SH-SY5Y (cell line): ENCODE measurements around the gene PRR4.

Experiments
- GATA2 ChIP-seq: IDR thresholded peaks from 2 replicates; pipeline ENCODE4 v1.6.1; 2011; ENCODE audit warnings: mild to moderate bottlenecking, low read depth, low read length
- GATA3 ChIP-seq: IDR thresholded peaks from 2 replicates; pipeline ENCODE4 v1.6.1; 2011; ENCODE audit warnings: low read depth, mild to moderate bottlenecking, low read length, moderate library complexity

The PRR4 gene, protein sequence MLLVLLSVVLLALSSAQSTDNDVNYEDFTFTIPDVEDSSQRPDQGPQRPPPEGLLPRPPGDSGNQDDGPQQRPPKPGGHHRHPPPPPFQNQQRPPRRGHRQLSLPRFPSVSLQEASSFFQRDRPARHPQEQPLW

DNA sequence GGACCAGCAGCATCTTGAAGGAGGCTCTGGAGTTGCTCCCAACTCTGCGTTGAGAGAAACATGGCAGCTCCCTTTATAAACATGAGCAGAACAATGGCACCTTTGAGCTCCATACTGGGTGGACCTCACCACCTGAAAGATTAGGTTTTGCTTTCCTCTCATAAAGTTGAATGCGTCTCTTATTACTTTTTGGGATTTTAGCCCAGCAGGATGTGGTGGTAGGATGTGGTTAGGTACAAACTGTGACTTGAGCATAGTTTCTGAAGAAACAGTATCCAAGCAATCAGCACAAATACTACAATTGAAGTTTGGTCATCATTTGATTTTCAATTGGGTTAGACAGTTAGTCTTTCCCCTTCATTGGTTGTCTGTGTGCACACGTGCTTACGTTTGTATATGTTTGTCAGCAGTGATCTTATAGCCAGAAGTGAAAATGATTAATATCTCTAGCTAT is at the start of gene PRR4:
Gene PRR4, minus strand, starts transcription at position 51 of the 454 bp plus-strand sequence. Its CDS starts 38 bp downstream, at position 13.
- no peak for TF ChIP-seq GATA3
- no peak for TF ChIP-seq GATA2

DNA sequence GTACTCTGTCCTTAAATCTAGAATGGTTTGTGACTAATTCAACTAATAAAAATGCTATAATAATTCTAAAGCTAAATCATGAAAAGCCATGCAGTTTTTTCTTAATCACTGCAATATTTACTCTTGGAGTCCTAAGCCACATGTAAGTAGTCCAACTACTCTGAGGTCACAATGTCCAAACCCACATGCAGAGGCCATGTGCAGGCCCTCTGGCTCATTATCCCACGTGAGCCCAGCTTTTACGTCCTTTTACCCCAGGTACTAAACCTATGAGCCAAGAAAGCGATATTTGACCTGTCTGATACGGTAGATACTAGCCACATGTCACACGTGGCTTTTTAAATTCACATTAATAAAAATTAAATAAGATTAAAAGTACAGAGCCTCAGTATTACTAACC is 47.6 kb upstream of the PRR4 start:
- TF ChIP-seq GATA2 = no peak
- no peak for TF ChIP-seq GATA3

DNA sequence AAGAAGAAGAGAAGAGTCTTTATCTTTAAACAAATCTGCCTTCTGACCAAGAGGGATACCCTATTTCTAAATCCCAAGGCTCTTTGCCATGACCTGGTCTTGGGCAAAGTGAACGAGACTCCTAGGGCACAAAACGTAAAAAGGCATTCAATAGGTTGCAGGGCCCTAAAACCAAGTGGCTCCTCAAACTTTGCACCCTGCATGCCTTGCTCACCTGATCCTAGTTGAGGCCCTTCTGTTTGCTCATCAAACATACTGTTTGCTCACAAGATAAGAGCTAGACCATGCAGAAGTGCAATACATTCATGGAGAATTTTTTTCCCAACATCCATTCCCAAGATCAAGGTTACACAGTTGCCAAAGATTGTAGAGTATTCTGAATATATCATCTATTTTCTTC is 42.7 kb upstream of the PRR4 start:
- TF ChIP-seq GATA2 (no peak), GATA3 (no peak)

DNA sequence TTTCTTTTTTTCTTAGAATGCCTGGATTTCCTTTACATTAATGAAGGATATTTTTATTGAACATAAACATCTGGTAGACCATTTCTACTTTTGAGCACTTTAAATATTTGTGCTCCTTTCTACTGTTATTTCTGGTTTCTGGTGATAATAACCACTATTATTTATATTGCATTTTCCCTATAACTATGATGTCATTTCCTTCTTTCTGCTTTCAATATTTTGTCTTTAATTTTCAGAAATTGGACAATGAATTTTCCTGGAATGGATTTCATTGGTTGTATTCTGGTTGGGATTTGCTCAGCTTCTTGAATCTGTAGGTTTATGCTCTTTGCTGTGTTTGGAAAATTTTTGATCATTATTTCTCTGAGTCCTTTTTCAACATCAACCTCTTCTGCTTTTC is 40.0 kb upstream of the PRR4 start:
- TF ChIP-seq GATA2 (no peak), GATA3 (no peak)

DNA sequence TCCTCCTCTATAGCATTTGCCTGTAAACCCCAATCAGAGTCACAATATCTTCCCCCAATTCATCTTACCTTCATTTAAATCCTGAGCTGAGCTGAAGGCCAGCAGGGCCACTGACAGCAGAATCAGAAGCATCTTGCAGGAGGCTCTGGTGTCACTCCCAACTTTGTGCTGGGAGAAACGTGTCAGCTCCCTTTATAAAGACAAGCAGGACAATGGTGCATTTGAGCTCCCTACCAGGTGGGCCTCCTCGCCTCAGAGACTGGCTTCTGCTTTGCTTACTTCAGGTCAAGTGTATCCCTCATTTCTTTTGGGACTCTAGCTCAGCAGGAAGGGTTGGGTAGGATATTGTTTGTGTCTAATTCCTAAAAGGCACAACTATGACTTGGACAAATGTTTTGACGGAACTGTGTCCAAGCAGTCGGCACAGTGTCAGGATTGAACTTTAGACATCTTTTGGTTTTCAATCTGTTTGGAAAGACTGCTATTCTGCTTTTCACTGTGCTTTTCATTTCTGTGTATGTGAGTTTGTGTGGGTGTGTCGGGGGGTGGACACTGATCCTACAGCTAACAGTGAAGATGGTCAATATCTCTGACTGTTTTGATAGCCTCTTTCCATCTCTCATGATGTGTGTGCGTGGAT is 34.9 kb upstream of the PRR4 start, which contains the start of gene PRH1:
Gene PRH1, minus strand, starts transcription at position 170 of the 640 bp plus-strand sequence. Its CDS starts 38 bp downstream, at position 132.
- TF ChIP-seq GATA2 (no peak), GATA3 (no peak)

DNA sequence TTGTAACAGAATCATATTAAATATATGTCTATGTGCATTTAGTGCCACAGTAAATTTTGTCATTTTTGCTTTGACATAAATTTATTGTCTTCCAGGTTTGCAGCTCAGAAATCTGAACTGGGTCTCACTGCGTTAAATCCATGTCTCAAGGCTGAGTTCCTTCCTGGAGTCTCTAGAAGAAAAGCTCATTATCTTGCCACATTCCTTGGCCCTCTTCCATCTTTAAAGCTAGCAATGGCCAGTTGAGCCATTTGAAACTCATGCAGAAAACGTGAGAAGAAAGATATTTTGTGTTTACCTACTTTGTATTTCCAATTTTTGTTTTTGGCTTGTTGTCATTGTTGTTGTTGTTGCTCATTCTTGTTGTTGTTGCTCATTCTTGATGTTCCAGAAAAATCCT is 24.1 kb upstream of the PRR4 start:
- no peak for TF ChIP-seq GATA3
- no peak for TF ChIP-seq GATA2

DNA sequence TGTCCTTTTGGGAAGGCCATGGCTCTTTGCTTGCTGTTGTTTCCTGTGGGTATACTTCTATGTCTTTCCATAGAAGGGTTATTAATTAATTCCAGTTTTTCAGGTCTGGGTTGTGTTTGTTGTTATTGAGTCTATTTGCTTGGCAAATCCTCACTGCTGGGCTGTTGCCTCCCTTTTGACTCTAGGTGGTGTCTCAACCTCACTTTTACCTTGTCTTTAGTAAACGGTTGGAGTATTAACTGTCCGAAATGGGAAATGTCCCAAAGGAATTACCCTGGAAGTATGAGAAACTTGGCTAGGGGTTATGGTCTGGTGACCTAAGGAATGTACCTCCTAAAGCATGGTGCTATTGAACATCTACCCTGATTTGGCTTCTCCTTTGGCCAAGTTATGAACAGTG is 18.1 kb upstream of the PRR4 start:
- TF ChIP-seq GATA2 (no peak), GATA3 (no peak)

DNA sequence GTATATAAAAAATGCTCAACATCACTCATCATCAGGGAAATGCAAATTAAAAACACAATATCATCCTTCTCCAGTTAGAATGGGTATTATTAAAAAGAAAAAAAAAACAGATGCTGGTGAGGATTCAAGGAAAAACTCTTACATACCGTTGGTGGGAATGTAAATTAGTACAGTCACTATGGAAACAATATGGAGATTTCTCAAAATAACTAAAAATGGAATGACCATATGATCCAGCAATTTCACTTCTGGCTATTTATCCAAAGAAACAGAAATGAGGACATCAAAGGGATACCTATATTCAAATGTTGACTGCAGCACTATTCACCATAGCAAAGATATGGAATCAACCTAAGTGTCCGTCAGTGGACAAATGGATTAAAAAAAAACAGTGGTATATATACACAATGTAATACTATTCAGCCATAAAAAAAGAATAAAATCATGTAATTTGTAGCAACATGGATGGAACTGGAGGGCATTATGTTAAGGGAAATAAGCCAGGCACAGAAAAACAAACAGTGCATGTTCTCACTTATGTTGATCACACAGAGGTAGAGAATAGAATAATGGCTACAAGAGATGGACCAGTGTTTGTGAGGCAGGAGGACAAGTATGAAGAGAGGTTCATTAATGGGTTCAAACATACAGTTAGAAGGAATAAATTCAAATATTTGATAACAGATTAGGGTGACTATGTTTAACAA is 14.4 kb upstream of the PRR4 start:
- TF ChIP-seq GATA2 (no peak), GATA3 (no peak)

DNA sequence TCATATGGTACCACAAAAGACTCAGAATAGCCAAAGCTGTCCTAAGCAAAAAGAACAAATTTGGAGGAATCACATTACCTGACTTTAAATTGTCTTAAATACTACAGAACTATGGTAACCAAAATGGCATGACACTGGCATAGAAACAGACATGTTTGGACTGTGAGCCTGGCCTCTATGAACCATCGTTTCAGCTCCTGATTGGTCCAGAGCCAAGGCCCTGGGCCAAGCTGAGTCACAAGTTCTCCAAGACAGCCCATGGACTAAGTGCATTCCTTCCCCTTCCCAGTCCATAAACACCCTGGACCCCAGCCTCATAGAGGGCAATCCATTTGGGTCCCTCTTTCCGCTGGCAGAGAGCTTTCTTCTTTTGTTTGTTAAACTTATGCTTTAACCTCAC is 12.1 kb upstream of the PRR4 start:
- TF ChIP-seq GATA3 (no peak), GATA2 (no peak)

DNA sequence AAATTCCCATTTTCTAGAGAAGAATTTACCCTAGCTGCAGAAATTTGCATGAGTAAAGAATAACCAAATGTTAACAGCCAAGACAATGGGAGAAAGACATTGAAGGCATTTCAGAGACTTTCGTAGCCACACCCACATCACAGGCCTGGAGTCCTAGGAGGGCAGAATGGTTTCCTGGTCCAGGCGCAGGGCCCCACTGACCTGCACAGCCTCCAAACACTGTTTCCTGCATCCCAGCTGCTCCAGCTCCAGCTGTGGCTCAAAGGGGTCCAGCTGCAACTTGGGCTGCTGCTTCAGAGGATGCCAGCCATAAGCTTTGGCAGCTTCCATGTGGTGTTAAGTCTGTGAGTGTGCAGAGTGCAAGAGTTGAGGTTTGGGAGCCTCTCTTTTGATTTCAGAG is 6.5 kb upstream of the PRR4 start:
- TF ChIP-seq GATA2 = no peak
- no peak for TF ChIP-seq GATA3

DNA sequence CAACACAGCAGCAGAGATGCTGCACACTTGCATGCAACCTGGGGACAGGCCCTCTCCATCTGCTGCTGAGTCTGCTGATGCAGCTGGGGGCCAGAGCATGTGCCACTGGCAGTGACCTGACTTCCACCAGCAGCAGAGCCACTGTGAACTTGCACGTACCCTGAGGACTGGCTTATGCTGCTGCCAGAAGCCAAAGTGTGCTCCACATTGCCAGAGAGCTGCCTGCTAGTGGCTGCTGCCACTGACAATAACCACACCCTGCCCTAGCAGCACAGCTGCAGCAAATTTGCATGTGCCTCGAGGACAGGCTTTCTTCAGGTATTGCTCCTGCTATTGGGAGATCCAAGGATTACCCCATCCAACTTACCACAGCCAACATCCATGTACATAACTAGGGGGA is 4.5 kb upstream of the PRR4 start:
- TF ChIP-seq GATA2 (no peak), GATA3 (no peak)

DNA sequence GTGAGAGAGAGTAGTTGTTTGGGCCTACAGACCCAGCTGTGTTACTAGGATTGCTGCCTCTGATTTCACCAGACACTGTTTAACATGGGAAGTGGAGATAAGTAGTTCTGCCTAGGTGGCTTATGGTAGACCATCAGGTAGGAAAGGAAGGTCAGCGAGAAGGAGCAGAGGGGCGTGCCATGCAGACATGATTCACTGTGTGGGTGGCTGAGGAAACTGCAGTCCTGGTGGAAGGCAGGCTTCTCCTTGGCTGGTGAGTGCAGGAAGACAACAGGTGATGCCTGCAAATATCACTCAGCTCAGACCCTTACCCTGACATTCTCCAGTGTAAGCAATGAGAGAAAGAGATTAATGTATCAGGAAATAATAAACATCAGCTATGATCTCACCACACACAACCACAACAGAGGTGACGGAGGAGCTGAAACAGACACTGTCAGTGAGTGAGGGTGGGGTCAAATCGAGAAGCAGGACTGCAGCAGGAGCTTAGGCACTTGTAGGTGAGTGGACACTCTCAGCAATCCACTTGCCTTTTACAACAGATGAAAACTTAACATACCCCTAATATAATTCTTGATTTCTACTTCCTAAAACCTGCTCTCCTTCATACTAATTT is 2.1 kb upstream of the PRR4 start:
- TF ChIP-seq GATA3 = no peak
- TF ChIP-seq GATA2 = no peak

DNA sequence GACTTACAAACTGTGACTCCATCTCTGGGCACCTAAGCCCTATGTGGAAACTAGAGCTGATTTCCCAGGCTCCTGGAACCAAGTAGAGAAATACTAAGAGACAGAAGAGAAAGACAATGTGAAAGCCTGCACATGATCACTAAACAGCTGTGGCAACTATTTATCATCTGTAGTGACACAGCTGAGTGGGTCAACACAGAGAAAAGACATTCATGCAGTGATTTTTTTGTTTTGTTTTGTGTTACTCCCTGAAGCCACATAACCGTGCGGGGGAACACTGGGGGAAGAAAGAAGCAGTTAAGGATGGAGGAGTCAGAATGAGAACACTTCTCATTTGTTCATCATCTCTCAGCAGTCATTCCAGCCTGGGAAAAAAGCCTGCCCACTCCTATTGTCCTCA is 1.5 kb downstream of the PRR4 start:
- TF ChIP-seq GATA3 (no peak), GATA2 (no peak)

DNA sequence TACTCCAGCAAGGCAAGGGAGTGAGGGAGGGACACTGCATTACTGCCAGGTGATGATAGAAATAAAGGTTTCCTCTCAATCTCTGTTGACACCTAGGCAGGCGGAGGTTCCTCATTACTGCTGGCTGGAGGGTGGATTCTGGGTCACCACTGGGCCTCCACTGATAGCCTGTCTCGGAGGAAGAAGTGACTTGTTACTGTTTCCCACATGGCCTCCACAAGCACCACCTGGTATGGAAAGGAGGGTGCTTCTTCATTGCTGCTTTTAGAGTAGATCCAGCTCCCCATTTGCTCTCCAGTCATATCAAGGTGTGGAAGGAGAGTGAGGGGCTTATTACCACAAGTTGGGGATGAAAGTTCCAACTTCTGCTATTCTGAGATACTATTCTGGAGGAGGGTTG is 6.4 kb downstream of the PRR4 start:
- TF ChIP-seq GATA2 (no peak), GATA3 (no peak)

DNA sequence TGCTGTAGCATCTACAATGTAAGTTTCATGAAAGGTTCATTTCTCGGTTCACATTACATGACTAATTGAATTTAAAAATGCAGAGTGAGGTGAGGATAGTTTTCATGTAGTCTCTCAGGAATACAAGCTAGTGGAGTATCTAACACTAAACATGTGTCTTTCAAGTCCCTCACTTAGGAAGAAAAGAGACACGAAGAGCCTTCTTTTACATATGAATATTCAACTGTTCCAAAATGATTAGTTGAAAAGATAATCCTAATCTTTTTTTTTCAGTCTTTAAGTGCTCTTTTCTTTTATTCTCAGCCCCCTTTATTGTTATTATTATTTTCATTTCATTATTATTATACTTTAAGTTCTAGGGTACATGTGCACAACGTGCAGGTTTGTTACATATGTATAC is 10.8 kb downstream of the PRR4 start:
- TF ChIP-seq GATA3 = no peak
- no peak for TF ChIP-seq GATA2

DNA sequence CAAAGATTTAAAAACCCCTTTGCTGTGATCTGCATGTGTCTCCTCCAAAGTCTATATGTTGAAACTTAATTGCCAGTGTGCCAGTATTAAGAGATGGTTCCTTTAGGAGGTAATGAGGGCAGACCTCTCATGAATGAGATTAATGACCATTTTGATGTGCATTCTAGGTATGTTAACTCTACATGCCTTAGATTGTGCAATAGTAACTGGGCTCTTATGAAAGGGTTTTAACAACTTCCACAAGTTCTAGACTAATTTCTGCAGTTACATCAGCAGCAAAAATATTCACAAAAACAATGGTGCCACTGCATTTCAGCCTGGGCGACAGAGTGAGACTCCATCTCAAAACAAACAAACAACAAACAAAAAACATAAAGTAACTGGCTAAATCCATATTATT is 19.3 kb downstream of the PRR4 start:
- TF ChIP-seq GATA3 (no peak), GATA2 (no peak)
